Naive thymus-derived CD4-positive, alpha-beta T cell (primary cell): ENCODE data around the gene APEH. TPM values are rescaled to one million over a fixed set of nuclear protein-coding genes. Genes with fewer than 3 reads are reported as not detected.

ENCODE experiments used
- ATAC-seq: fragments of 150-1000 bp; cut with Tn5 transposase; 2 replicates; pipeline ENCODE4 v1.10.0; 2021; ENCODE audit warnings: mild to moderate bottlenecking, moderate library complexity
- CTCF ChIA-PET: fragments of 350-600 bp; sonication (Branson Sonifier 250); formaldehyde crosslinking; loops from one replicate; lab custom pipeline; 2021; ENCODE audit warnings: antibody characterized with exemption; lab: Charles Lee
- POLR2A ChIA-PET: fragments of 350-600 bp; sonication (Branson Sonifier 250); formaldehyde crosslinking; loops from one replicate; lab custom pipeline; 2021; ENCODE audit warnings: antibody characterized with exemption, inconsistent platforms; lab: Charles Lee
- DNase-seq, 9 donors: peaks; one replicate each; pipeline versions ENCODE4 v3.0.0 to v3.0.0-alpha.2; 2020 to 2022; ENCODE audit warnings: mixed read lengths in 1 of 9
- H3K27ac ChIP-seq: one replicate; pipeline ENCODE4 v1.7.0; 2013; ENCODE audit warnings: mild to moderate bottlenecking, low read depth, low read length, moderate library complexity
- H3K27me3 ChIP-seq, 2 donors: one replicate each; pipeline ENCODE4 v1.7.0; 2013; ENCODE audit warnings: low read length in 2 of 2, mild to moderate bottlenecking in 2 of 2, moderate library complexity in 2 of 2; ENCODE audit not compliant: control insufficient read depth in 2 of 2, insufficient read depth in 2 of 2
- H3K36me3 ChIP-seq, 3 experiments: 1 replicate in 2 of 3; 2 replicates in 1 of 3; pipeline ENCODE4 v1.7.0; 2013; ENCODE audit warnings: low read length in 3 of 3, mild to moderate bottlenecking in 3 of 3, moderate library complexity in 1 of 3; ENCODE audit not compliant: insufficient read depth in 3 of 3, control insufficient read depth in 2 of 3
- H3K4me1 ChIP-seq, 2 donors: one replicate each; pipeline ENCODE4 v1.7.0; 2013; ENCODE audit warnings: low read length in 2 of 2, mild to moderate bottlenecking in 2 of 2, moderate library complexity in 1 of 2; ENCODE audit not compliant: control insufficient read depth in 2 of 2, insufficient read depth in 2 of 2
- H3K4me3 ChIP-seq: 2 replicates; pipeline ENCODE4 v1.7.0; 2013; ENCODE audit warnings: mild to moderate bottlenecking, low read length
- H3K9me3 ChIP-seq, 3 experiments: 1 replicate in 2 of 3; 2 replicates in 1 of 3; pipeline ENCODE4 v1.7.0; 2013; ENCODE audit warnings: low read length in 3 of 3; ENCODE audit not compliant: control insufficient read depth in 2 of 3
- H3K27ac Mint-ChIP-seq, 9 donors: one replicate each; pipeline ENCODE4 v1.8.0; 2020 to 2022; ENCODE audit warnings: mixed read lengths in 9 of 9, mild to moderate bottlenecking in 8 of 9, moderate library complexity in 5 of 9, inconsistent platforms in 2 of 9
- H3K27me3 Mint-ChIP-seq, 5 donors: one replicate each; pipeline ENCODE4 v1.8.0; 2021 to 2022; ENCODE audit warnings: mixed read lengths in 5 of 5, mild to moderate bottlenecking in 1 of 5
- H3K36me3 Mint-ChIP-seq, 5 donors: one replicate each; pipeline ENCODE4 v1.8.0; 2020 to 2022; ENCODE audit warnings: mixed read lengths in 5 of 5, mild to moderate bottlenecking in 3 of 5, inconsistent platforms in 1 of 5
- H3K4me1 Mint-ChIP-seq, 7 donors: one replicate each; pipeline ENCODE4 v1.8.0; 2020 to 2022; ENCODE audit warnings: mixed read lengths in 7 of 7, mild to moderate bottlenecking in 3 of 7, inconsistent platforms in 1 of 7
- H3K4me3 Mint-ChIP-seq, 10 donors: one replicate each; pipeline ENCODE4 v1.8.0; 2020 to 2022; ENCODE audit warnings: mild to moderate bottlenecking in 10 of 10, mixed read lengths in 10 of 10, moderate library complexity in 6 of 10, inconsistent platforms in 2 of 10
- H3K9me3 Mint-ChIP-seq, 11 donors: one replicate each; pipeline ENCODE4 v1.8.0; 2020 to 2022; ENCODE audit warnings: mixed read lengths in 11 of 11, mild to moderate bottlenecking in 4 of 11, inconsistent platforms in 1 of 11, moderate library complexity in 1 of 11
- intact Hi-C, 2 donors: fragments of 100-400 bp; cut with micrococcal nuclease; formaldehyde crosslinking; loops; one replicate each; pipeline ENCODE4 v1.15.1; 2023
- polyA plus RNA-seq, 2 donors: library from polyadenylated mRNA; unstranded; fragments of 300-500 nt; fragmentation: Illumina TruSeq; gene quantifications; one replicate each; pipeline ENCODE4 v1.2.3, GENCODE V29; 2021
- total RNA-seq, 6 experiments: library from RNA in 5 of 6; stranded (reverse) in 5 of 6; gene quantifications; 1 replicate in 5 of 6; 2 replicates in 1 of 6; pipeline ENCODE4 v1.2.3 and lab custom pipeline; 2021 to 2026

APEH gene
- total and polyA plus RNA-seq, 7 experiments from 2014 or later: 75.5 to 151 (median 103) TPM

DNA sequence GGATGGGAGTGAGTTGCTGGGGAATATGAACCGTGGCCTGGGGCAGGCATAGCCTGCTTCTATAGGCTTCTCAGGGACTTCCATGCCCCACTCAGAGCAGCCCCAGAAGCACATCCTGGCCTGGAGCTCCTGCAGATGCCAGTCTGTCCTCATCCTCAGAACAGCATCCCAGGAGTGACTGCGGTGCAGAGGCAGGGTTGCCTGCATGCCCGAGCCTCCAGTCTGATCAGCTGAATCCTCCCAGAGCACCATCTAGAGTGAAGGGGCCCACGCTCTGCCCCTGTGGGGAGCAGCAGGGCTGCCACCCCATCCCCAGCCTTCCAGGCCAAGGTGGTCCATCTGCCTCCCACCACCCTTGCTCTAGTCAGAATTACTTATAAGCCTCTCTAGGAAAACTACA, 44.7 kb upstream of the APEH start:
- peaks cover 4 to 14% (median 11%) of the 10 kb centered on the region in 5 donors for H3K27me3 Mint-ChIP-seq
- CTCF ChIA-PET: no interaction called here
- ATAC-seq: no peak

DNA sequence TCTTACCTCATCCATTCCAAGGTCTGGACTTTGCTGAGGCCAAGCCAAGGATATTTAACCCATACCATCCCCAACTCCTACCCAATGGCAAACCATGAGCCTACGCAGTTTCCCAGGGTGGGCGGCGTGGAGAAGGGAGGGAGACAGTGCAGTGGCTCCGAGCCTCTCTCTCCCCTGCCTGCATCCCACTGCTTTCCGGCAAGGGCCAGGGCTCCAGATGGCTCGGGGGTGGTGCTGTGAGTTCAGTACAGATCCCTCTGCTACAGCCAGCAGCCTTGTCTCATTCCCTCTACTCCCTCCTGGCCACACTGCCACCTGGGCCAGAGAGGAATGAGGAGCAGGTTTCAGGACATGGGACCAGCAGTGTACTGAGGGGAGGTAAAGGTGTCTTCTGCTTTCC, 44.3 kb upstream of the APEH start:
- POLR2A ChIA-PET: no interaction called here
- no peak overlapping the region for H3K4me3 Mint-ChIP-seq

More for the DNA sequence above, 44.7 kb upstream of the APEH start:
- peaks cover 0 to 13% (median 0%) of the 10 kb centered on the region in 7 donors for H3K4me1 Mint-ChIP-seq
- no peaks in the 10 kb centered on the region for H3K9me3 ChIP-seq
- no peak overlapping the region for H3K27ac Mint-ChIP-seq
- H3K36me3 Mint-ChIP-seq: peaks cover 0 to 5% (median 0%) of the 10 kb centered on the region in 5 donors
- no peak for DNase-seq
- H3K27ac ChIP-seq: no peak overlapping the region
- no peaks in the 10 kb centered on the region for H3K4me1 ChIP-seq
- peaks cover 0 to 8% (median 0%) of the 10 kb centered on the region in 11 donors for H3K9me3 Mint-ChIP-seq
- H3K27me3 ChIP-seq: no peaks in the 10 kb centered on the region
- no peaks in the 10 kb centered on the region for H3K36me3 ChIP-seq
- no peak overlapping the region for H3K4me3 Mint-ChIP-seq
- H3K4me3 ChIP-seq: no peak overlapping the region
- POLR2A ChIA-PET: no interaction called here
- intact Hi-C loops: no loop called here

DNA sequence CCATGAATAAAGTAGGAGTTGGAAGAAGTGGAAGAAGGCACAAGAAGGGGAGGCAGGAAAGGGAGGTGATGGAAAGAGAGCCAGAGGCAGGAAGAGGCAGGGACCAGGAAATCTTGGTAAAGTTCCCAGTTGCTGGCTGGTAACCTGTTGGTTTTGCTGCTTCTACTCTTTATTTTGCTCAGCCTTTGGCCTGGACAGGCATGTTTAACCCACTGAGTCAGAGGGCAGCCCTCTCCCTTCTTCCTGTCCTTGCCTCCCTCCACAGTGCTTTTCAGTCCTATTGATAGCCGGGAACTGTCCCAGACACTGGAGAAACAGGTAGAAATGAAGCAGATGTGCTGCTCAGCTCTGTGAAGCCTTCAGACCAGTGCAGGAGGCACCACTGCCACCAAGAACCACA, 43.4 kb upstream of the APEH start:
- Histone ChIP-seq H3K27ac (no peak overlapping the region), H3K27me3 (no peaks in the 10 kb centered on the region), H3K36me3 (no peaks in the 10 kb centered on the region), H3K4me3 (no peak overlapping the region), H3K4me1 (no peaks in the 10 kb centered on the region), H3K9me3 (no peaks in the 10 kb centered on the region)
- ChIA-PET CTCF (no interaction called here), POLR2A (no interaction called here)
- DNase-seq: no peak
- peaks cover 0 to 5% (median 0%) of the 10 kb centered on the region in 5 donors for H3K36me3 Mint-ChIP-seq
- H3K27me3 Mint-ChIP-seq: peaks cover 4 to 14% (median 11%) of the 10 kb centered on the region in 5 donors
- no peak overlapping the region for H3K27ac Mint-ChIP-seq
- peaks cover 0 to 8% (median 0%) of the 10 kb centered on the region in 11 donors for H3K9me3 Mint-ChIP-seq
- intact Hi-C loops: no loop called here
- ATAC-seq: no peak
- no peak overlapping the region for H3K4me3 Mint-ChIP-seq
- peaks cover 0 to 13% (median 0%) of the 10 kb centered on the region in 7 donors for H3K4me1 Mint-ChIP-seq

More for the DNA sequence above, 44.3 kb upstream of the APEH start:
- CTCF ChIA-PET: no interaction called here
- Mint-ChIP-seq H3K36me3 (peaks cover 0 to 5% (median 0%) of the 10 kb centered on the region in 5 donors), H3K27me3 (peaks cover 4 to 14% (median 11%) of the 10 kb centered on the region in 5 donors), H3K27ac (no peak overlapping the region), H3K9me3 (peaks cover 0 to 8% (median 0%) of the 10 kb centered on the region in 11 donors), H3K4me1 (peaks cover 0 to 13% (median 0%) of the 10 kb centered on the region in 7 donors)
- DNase-seq: no peak
- ATAC-seq: no peak
- no peaks in the 10 kb centered on the region for H3K9me3 ChIP-seq
- no peaks in the 10 kb centered on the region for H3K36me3 ChIP-seq
- intact Hi-C loops: no loop called here
- no peak overlapping the region for H3K4me3 ChIP-seq
- H3K4me1 ChIP-seq: no peaks in the 10 kb centered on the region
- H3K27ac ChIP-seq: no peak overlapping the region
- no peaks in the 10 kb centered on the region for H3K27me3 ChIP-seq

DNA sequence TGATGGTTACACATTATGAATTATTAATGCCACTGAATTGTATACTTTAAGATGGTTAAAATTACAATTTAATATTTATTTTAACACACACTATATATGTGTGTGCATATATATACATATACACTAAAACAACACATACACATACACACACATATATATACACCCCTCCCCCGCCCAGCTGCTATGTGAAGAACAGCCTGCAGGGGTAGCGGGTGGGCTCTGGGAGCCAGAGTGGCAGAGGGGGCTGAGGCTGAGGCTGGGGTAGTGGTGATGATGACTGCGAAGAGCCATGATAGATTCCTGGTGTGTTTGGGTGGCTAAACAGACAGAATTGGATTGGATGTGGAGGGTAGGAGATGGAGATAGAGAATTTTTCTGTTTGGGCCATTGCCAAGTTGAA, 39.4 kb upstream of the APEH start:
- H3K4me1 Mint-ChIP-seq: peaks cover 0 to 7% (median 0%) of the 10 kb centered on the region in 7 donors
- peaks cover 4 to 14% (median 9%) of the 10 kb centered on the region in 5 donors for H3K27me3 Mint-ChIP-seq
- Histone ChIP-seq H3K27ac (no peak overlapping the region), H3K36me3 (no peaks in the 10 kb centered on the region), H3K27me3 (no peaks in the 10 kb centered on the region), H3K9me3 (no peaks in the 10 kb centered on the region), H3K4me1 (no peaks in the 10 kb centered on the region), H3K4me3 (no peak overlapping the region)
- no peak for ATAC-seq
- H3K9me3 Mint-ChIP-seq: peaks cover 0 to 8% (median 0%) of the 10 kb centered on the region in 11 donors
- CTCF ChIA-PET: no interaction called here
- intact Hi-C loops: no loop called here
- POLR2A ChIA-PET: no interaction called here
- DNase-seq: no peak
- no peak overlapping the region for H3K4me3 Mint-ChIP-seq
- peaks cover 0 to 5% (median 0%) of the 10 kb centered on the region in 5 donors for H3K36me3 Mint-ChIP-seq
- H3K27ac Mint-ChIP-seq: no peak overlapping the region

DNA sequence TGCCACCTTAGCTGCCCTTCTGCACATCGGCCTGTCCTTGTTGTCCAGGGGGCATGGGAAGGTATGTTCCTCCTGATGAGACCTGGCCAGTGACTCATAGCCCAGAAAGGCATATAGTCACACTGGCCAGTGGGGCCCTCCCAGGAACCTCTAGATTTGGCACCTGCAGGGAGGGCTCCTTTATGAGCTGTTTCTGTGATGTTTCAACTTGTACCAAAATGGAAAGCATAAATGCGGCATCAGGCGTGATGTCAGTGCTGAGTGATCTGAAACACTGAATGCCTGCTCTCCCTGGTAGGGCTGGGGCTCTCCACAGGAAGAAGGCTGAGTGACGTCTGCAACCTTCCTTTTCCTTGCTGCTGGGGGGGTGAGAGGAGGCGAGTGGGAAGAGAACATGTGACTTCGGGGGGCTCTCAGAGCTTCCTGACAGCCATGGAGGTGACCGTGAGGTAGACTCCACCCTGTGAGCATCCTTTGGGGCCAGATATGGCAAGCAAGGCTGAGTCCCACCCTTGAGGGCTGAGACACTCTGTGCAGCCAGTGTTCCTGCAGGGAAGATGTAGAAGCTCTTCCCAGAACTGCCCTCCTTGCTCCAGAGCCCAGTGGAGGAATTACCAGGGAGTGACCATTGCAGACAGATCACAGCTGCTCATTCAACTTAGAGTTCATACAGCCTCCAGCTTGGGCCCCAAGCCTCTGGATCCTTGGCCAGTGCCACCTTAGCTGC, 37.1 kb upstream of the APEH start:
- ChIA-PET POLR2A (no interaction called here), CTCF (interaction anchor here (0.9 kb wide), 1 partner anchor 9 kb away, joined by 3 read pairs; no protein-coding TSS in a partner anchor)
- Histone ChIP-seq H3K4me3 (no peak overlapping the region), H3K27ac (no peak overlapping the region), H3K36me3 (no peaks in the 10 kb centered on the region), H3K4me1 (no peaks in the 10 kb centered on the region), H3K27me3 (no peaks in the 10 kb centered on the region), H3K9me3 (no peaks in the 10 kb centered on the region)
- H3K9me3 Mint-ChIP-seq: no peaks in the 10 kb centered on the region
- DNase-seq: no peak
- no peak overlapping the region for H3K4me3 Mint-ChIP-seq
- H3K36me3 Mint-ChIP-seq: no peaks in the 10 kb centered on the region
- peak overlapping the region in 1 of 9 donors; percentile 57 for H3K27ac Mint-ChIP-seq
- peaks cover 0 to 3% (median 1%) of the 10 kb centered on the region in 5 donors for H3K27me3 Mint-ChIP-seq
- intact Hi-C loops: no loop called here
- peaks cover 0 to 7% (median 0%) of the 10 kb centered on the region in 7 donors for H3K4me1 Mint-ChIP-seq
- no peak for ATAC-seq

DNA sequence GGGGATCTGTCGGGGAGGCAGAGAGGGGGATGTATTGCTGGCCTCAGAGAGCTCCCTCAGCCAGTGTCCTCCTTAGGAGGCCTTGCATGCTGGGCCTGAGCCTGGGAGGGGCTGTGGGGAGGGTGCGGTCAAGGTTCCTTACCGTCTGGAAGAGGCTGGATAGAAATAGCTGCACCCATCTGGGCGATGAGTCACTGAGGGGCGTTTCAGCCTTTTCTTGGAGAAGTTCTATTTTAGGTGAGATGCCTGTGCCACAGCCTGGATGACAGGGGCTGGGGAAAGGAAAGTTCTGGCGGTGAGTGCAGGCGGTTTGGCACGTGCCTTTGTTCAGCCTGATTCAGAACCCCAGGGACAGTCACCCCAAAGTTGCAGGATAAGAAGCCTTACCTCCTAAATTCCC, 35.7 kb upstream of the APEH start:
- peaks cover 0 to 3% (median 0%) of the 10 kb centered on the region in 5 donors for H3K27me3 Mint-ChIP-seq
- no peaks in the 10 kb centered on the region for H3K9me3 ChIP-seq
- CTCF ChIA-PET: no interaction called here
- H3K36me3 Mint-ChIP-seq: no peaks in the 10 kb centered on the region
- peaks cover 0 to 7% (median 0%) of the 10 kb centered on the region in 7 donors for H3K4me1 Mint-ChIP-seq
- no peaks in the 10 kb centered on the region for H3K4me1 ChIP-seq
- POLR2A ChIA-PET: no interaction called here
- H3K27ac Mint-ChIP-seq: no peak overlapping the region
- no peaks in the 10 kb centered on the region for H3K27me3 ChIP-seq
- no peak overlapping the region for H3K27ac ChIP-seq
- no peak overlapping the region for H3K4me3 ChIP-seq
- no peaks in the 10 kb centered on the region for H3K9me3 Mint-ChIP-seq
- H3K4me3 Mint-ChIP-seq: no peak overlapping the region
- ATAC-seq: no peak
- H3K36me3 ChIP-seq: no peaks in the 10 kb centered on the region
- intact Hi-C loops: no loop called here
- DNase-seq: no peak

DNA sequence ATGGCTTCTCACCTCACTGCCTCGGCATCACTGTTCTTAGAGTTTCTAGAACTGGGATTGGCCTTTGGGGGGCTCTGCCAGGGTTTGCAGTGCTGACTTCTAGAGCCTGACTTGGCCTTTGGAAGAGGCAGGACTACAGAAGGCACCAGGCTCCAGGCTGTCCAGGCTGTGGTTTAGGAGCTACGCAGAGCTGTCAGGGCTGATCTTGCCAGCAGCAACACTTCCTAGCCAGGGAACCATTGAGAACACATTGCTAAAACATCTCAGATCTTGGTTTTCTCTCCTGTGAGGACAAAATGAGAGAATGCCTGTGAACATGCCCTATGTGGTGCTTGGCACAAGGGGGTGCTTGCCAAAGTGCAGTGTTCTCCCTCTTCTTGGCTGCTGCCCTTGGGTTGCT, 34.6 kb upstream of the APEH start:
- ChIA-PET POLR2A (no interaction called here), CTCF (no interaction called here)
- Histone ChIP-seq H3K27me3 (no peaks in the 10 kb centered on the region), H3K27ac (no peak overlapping the region), H3K9me3 (no peaks in the 10 kb centered on the region), H3K4me1 (no peaks in the 10 kb centered on the region), H3K36me3 (no peaks in the 10 kb centered on the region), H3K4me3 (no peak overlapping the region)
- no peak for DNase-seq
- Mint-ChIP-seq H3K4me1 (peaks cover 0 to 7% (median 0%) of the 10 kb centered on the region in 7 donors), H3K27me3 (peaks cover 0 to 3% (median 0%) of the 10 kb centered on the region in 5 donors), H3K27ac (no peak overlapping the region), H3K36me3 (no peaks in the 10 kb centered on the region), H3K9me3 (no peaks in the 10 kb centered on the region), H3K4me3 (no peak overlapping the region)
- no peak for ATAC-seq
- intact Hi-C loops: no loop called here
